ENCODE measurements around the gene XBP1. TPM values are rescaled to one million over a fixed set of nuclear protein-coding genes. Genes with fewer than 3 reads are reported as not detected.

The XBP1 gene
- total RNA-seq (2014; rRNA removed; shearing (Covaris generic)) (163 and 195 TPM in 2 replicates), polyA plus RNA-seq (2016; fragmentation: Nextera tagmentation; extraction: Ambion mirVana) (90.0 and 95.1 TPM in 2 replicates)
- long read RNA-seq, transcript XBP1-201 (5 exons, 1,850 nt) = major isoform, 237 of 249 reads
- long read RNA-seq, partial matches to known transcripts = 1 of 249 reads
- long read RNA-seq, other reads (novel, unspliced or antisense) = 5 of 249 reads

DNA sequence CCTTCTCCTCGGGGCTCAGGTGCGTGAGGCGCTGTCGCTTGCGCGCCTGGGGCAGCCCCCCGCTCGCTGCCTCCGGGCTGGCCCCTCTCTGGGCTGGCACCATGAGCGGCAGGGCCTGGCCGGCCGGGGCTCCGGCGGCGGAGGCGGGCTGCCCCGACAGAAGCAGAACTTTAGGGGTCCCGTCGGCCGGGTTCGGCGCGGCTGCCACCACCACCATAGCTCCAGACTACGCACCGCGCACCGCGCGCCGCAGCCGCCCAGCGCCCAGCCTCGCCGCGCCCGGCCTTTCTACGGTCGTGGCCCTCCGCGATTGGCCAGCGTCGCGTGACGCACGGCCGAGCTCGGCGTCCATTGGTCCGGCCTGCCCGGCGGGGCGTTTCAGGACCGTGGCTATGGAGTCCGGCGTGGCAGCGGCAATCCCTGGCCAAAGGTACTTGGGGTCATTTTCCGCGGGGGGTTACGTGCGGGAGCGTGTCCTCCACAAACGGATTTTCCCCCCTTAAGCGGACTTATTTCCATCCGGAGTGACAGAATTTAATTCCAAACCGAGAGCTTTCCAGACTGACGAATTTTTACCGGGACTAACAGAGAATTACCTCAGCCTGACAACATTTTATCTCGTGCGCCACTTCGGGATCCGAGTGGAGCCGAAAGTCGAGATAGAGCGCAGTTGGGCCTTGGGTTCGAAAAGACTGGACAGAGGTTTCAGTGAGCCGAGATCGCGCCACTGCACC lies at the start of gene XBP1:
Gene XBP1 (minus strand): TSS at position 262 of the 734 bp plus-strand sequence.
- Histone ChIP-seq H3K79me2 (replicated peaks; ENCODE audit: insufficient read depth) (peaks cover 51% of the 10 kb centered on the region), H3F3A (replicated peaks; ENCODE audit: low read depth) (peaks cover 32% of the 10 kb centered on the region), H2AFZ (0 out of 2 replicates have a peak within 1 kb of the TSS, but pooled peaks have one; percentile 36), H3K36me3 (ENCODE audit: insufficient read depth) (peaks cover 36% of the 10 kb centered on the region), H3K9me2 (ENCODE audit: insufficient read depth) (no peaks in the 10 kb centered on the region), H3K27ac (ENCODE audit: low read depth) (peak within 1 kb of the TSS; percentile 93), H3K4me2 (peak within 1 kb of the TSS; percentile 97), H3K4me3 (peak within 1 kb of the TSS; percentile 100), H3K27me3 (ENCODE audit: insufficient read depth) (no peaks in the 10 kb centered on the region), H3K4me1 (ENCODE audit: insufficient read depth) (peaks cover 10% of the 10 kb centered on the region), H4K20me1 (replicated peaks; ENCODE audit: insufficient read depth) (peaks cover 16% of the 10 kb centered on the region; the same call in 1 of the 2 replicates)
- peaks cover 14% of the 10 kb centered on the region for H3K27me3 Mint-ChIP-seq (ENCODE audit: insufficient read depth, low read depth, poor library complexity)
- DNase-seq (ENCODE audit: low spot score) = peak; percentile 96
- TF ChIP-seq NANOG (IDR thresholded peaks at IDR 0.05; ENCODE audit: borderline replicate concordance) (no peak), ZNF114 (CRISPR knock-in tag; IDR thresholded peaks at IDR 0.05) (no peak), POLR2AphosphoS5 (IDR thresholded peaks at IDR 0.05; ENCODE audit: low read depth) (peak; percentile 89), CREB1 (CRISPR knock-in tag; IDR thresholded peaks at IDR 0.05; ENCODE audit: low read depth) (peak; percentile 86), STAT1 (IDR thresholded peaks at IDR 0.05; ENCODE audit: unreplicated experiment) (no peak), EZH2 (IDR thresholded peaks at IDR 0.05; ENCODE audit: low read depth, unreplicated experiment) (no peak), JUNB (IDR thresholded peaks at IDR 0.05; ENCODE audit: unreplicated experiment) (no peak)
- TF ChIP-seq, protein P1, sequence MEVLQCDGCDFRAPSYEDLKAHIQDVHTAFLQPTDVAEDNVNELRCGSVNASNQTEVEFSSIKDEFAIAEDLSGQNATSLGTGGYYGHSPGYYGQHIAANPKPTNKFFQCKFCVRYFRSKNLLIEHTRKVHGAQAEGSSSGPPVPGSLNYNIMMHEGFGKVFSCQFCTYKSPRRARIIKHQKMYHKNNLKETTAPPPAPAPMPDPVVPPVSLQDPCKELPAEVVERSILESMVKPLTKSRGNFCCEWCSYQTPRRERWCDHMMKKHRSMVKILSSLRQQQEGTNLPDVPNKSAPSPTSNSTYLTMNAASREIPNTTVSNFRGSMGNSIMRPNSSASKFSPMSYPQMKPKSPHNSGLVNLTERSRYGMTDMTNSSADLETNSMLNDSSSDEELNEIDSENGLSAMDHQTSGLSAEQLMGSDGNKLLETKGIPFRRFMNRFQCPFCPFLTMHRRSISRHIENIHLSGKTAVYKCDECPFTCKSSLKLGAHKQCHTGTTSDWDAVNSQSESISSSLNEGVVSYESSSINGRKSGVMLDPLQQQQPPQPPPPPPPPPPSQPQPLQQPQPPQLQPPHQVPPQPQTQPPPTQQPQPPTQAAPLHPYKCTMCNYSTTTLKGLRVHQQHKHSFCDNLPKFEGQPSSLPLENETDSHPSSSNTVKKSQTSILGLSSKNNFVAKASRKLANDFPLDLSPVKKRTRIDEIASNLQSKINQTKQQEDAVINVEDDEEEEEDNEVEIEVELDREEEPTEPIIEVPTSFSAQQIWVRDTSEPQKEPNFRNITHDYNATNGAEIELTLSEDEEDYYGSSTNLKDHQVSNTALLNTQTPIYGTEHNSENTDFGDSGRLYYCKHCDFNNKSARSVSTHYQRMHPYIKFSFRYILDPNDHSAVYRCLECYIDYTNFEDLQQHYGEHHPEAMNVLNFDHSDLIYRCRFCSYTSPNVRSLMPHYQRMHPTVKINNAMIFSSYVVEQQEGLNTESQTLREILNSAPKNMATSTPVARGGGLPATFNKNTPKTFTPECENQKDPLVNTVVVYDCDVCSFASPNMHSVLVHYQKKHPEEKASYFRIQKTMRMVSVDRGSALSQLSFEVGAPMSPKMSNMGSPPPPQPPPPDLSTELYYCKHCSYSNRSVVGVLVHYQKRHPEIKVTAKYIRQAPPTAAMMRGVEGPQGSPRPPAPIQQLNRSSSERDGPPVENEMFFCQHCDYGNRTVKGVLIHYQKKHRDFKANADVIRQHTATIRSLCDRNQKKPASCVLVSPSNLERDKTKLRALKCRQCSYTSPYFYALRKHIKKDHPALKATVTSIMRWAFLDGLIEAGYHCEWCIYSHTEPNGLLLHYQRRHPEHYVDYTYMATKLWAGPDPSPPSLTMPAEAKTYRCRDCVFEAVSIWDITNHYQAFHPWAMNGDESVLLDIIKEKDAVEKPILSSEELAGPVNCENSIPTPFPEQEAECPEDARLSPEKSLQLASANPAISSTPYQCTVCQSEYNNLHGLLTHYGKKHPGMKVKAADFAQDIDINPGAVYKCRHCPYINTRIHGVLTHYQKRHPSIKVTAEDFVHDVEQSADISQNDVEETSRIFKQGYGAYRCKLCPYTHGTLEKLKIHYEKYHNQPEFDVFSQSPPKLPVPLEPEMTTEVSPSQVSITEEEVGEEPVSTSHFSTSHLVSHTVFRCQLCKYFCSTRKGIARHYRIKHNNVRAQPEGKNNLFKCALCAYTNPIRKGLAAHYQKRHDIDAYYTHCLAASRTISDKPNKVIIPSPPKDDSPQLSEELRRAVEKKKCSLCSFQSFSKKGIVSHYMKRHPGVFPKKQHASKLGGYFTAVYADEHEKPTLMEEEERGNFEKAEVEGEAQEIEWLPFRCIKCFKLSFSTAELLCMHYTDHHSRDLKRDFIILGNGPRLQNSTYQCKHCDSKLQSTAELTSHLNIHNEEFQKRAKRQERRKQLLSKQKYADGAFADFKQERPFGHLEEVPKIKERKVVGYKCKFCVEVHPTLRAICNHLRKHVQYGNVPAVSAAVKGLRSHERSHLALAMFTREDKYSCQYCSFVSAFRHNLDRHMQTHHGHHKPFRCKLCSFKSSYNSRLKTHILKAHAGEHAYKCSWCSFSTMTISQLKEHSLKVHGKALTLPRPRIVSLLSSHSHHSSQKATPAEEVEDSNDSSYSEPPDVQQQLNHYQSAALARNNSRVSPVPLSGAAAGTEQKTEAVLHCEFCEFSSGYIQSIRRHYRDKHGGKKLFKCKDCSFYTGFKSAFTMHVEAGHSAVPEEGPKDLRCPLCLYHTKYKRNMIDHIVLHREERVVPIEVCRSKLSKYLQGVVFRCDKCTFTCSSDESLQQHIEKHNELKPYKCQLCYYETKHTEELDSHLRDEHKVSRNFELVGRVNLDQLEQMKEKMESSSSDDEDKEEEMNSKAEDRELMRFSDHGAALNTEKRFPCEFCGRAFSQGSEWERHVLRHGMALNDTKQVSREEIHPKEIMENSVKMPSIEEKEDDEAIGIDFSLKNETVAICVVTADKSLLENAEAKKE (CRISPR knock-in tag; IDR thresholded peaks at IDR 0.05) = no peak
- TF ChIP-seq, protein P2, sequence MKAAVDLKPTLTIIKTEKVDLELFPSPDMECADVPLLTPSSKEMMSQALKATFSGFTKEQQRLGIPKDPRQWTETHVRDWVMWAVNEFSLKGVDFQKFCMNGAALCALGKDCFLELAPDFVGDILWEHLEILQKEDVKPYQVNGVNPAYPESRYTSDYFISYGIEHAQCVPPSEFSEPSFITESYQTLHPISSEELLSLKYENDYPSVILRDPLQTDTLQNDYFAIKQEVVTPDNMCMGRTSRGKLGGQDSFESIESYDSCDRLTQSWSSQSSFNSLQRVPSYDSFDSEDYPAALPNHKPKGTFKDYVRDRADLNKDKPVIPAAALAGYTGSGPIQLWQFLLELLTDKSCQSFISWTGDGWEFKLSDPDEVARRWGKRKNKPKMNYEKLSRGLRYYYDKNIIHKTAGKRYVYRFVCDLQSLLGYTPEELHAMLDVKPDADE (IDR thresholded peaks at IDR 0.05) = peak; percentile 10; the same call in 1 of the 2 replicates
- peaks cover 22% of the 10 kb centered on the region for H3K4me1 Mint-ChIP-seq
- H3K4me3 Mint-ChIP-seq = peak within 1 kb of the TSS; percentile 89
- peaks cover 44% of the 10 kb centered on the region for H3K36me3 Mint-ChIP-seq (ENCODE audit: low read depth)
- peak within 1 kb of the TSS; percentile 99 for H3K27ac Mint-ChIP-seq
- H3K9me3 Mint-ChIP-seq = no peaks in the 10 kb centered on the region; the same call in 2 of the 3 replicates
- peak; percentile 93 for ATAC-seq
